ENCODE data around the gene CDC42. TPM values are rescaled to one million over a fixed set of nuclear protein-coding genes. Genes with fewer than 3 reads are reported as not detected.

Gene CDC42
- polyA plus RNA-seq, 1 donor: 262 TPM

DNA sequence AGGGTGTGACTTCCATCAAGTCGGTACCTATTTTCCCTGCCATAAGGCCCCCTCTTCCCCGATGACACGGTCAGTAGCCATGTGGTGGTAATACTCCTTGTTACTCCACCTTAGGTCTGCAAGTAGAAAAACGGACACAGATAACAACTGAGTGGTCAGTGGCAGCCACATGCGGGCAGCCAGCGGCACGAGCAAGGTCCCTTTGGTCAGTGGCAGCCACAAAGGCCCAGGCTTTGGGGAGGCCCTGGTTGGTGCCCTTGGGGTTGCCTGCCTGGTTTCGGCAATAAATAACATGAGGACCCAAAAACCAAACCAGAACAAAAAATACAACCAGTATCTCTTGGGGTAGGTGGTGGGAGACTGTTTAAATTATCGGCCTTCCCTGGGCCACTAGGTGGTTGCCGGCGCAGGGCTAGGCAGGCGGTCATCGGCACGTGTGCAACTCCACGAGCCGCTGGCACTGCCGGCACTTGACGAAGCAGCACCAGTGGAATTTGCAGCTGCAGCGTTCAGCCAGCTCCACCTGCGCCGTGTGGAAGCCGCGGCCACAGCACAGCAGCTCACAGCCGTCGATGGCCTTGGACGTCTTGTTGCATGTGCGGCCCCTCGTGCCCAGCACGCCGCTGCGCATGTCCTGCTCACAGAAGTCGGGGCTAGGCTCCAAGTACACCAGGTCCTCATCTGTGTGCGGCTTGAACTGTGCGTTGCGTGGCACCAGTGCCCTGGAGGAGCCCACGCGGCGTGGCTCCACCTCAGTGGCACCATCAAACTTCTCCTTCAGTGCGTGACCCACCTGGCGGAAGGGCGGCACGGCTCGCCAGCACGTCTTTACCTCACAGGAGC, 67.3 kb downstream of the CDC42 start:
- peaks cover 19% of the 10 kb centered on the region for H3K36me3 ChIP-seq (ENCODE audit: control insufficient read depth, insufficient read depth, low read length)
- no peak overlapping the region for H3K4me3 ChIP-seq (ENCODE audit: low read length)
- H3K4me1 ChIP-seq (ENCODE audit: control insufficient read depth, insufficient read depth, low read length): peaks cover 8% of the 10 kb centered on the region
- H3K9me3 ChIP-seq (ENCODE audit: control insufficient read depth, low read depth, low read length): peaks cover 4% of the 10 kb centered on the region
- H3K27ac ChIP-seq (ENCODE audit: low read length): no peak overlapping the region
- no CpG with 5 or more reads among the region's 44 CpGs for WGBS (ENCODE audit: insufficient coverage, low lambda C conversion rate)
- no peaks in the 10 kb centered on the region for H3K27me3 ChIP-seq (ENCODE audit: control insufficient read depth, insufficient read depth, low read length)
- DNase-seq: no peak

DNA sequence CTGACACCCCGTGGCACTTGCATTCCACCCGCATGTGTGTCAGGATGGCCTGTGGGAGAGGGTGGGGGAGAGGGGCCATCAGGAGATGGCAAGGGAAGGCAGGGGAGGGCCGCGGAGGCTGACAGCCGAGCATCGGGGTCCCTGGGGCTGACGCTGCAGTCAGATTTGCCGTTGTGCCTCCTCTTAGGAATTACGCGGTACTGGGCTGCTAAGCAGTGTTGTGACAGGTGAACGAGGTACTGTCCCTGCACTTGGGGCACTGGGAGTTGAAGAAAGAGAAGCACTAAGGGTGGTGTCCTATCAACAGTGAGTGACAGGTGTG, 67.9 kb downstream of the CDC42 start:
- H3K9me3 ChIP-seq (ENCODE audit: control insufficient read depth, low read depth, low read length): peaks cover 4% of the 10 kb centered on the region
- H3K27ac ChIP-seq (ENCODE audit: low read length): no peak overlapping the region
- no peak for DNase-seq
- peaks cover 19% of the 10 kb centered on the region for H3K36me3 ChIP-seq (ENCODE audit: control insufficient read depth, insufficient read depth, low read length)
- H3K27me3 ChIP-seq (ENCODE audit: control insufficient read depth, insufficient read depth, low read length): no peaks in the 10 kb centered on the region
- H3K4me3 ChIP-seq (ENCODE audit: low read length): no peak overlapping the region
- peaks cover 2% of the 10 kb centered on the region for H3K4me1 ChIP-seq (ENCODE audit: control insufficient read depth, insufficient read depth, low read length)
- WGBS (ENCODE audit: insufficient coverage, low lambda C conversion rate): no CpG with 5 or more reads among the region's 11 CpGs

DNA sequence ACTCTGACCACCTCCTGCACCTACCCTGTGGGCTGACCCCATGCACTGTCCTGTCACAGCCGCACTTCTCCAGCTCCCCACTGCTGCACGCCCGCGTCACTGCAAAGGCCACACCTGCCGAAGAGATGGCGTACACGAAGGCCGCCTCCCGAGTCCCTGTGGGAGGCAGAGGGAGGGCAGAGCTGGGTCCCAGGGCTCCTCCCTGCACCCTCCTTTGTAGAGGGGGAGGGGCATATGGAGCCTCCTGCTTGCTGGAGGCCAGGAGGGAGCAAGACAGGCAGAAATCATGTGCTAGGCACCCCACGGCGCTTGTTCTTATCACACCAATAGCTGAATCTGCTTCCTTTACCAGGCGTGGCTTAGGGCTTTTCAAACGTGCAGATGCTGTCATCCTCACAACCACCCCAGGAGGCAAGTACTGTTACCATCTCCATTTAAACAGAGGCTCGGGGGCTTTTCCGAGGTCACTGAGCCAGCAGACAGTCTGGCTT, 69.0 kb downstream of the CDC42 start:
- peaks cover 4% of the 10 kb centered on the region for H3K9me3 ChIP-seq (ENCODE audit: control insufficient read depth, low read depth, low read length)
- no peaks in the 10 kb centered on the region for H3K27me3 ChIP-seq (ENCODE audit: control insufficient read depth, insufficient read depth, low read length)
- H3K4me3 ChIP-seq (ENCODE audit: low read length): no peak overlapping the region
- no peak for DNase-seq
- WGBS (ENCODE audit: insufficient coverage, low lambda C conversion rate): no CpG with 5 or more reads among the region's 15 CpGs
- H3K36me3 ChIP-seq (ENCODE audit: control insufficient read depth, insufficient read depth, low read length): peaks cover 17% of the 10 kb centered on the region
- no peaks in the 10 kb centered on the region for H3K4me1 ChIP-seq (ENCODE audit: control insufficient read depth, insufficient read depth, low read length)
- no peak overlapping the region for H3K27ac ChIP-seq (ENCODE audit: low read length)

DNA sequence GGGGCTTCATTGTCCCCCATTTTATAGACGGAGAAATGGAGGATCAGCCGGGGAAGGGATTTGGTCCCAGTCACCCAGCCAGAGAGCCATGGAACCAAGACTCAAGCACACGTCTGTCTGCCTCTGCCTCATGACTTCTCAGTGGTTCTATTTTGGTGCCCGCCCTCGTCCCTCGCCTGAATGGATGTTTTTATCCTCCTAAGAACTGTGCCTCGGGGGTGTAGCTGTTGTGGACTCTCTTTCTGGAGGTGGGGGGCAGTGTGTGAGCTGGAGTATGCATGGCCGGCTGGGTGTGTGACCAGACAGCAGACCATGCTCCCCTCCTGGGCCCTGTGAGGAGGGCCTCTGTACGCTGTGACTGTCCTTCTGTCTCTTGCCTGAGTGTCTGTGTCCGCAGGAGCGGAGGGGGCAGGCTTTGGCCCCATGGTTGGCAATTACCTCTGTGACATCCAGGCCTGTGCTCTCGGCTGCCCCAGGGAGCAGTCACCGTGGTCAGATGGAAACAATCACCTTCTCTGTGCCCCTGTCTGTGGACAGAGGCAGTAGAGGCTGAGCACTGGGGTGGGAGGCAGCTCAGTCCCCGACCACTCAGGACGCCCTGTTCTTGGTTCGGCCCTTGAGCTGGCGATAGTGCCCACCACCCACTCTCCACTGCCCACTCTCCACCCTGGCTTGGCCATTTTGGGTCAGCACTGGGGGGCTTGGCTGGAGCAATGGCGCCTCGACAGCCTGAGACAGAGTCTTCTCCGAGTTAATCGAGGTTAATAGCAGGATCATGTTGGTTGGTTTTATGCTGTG, 70.0 kb downstream of the CDC42 start:
- H3K27me3 ChIP-seq (ENCODE audit: control insufficient read depth, insufficient read depth, low read length): no peaks in the 10 kb centered on the region
- peaks cover 13% of the 10 kb centered on the region for H3K36me3 ChIP-seq (ENCODE audit: control insufficient read depth, insufficient read depth, low read length)
- no CpG with 5 or more reads among the region's 21 CpGs for WGBS (ENCODE audit: insufficient coverage, low lambda C conversion rate)
- no peak overlapping the region for H3K4me3 ChIP-seq (ENCODE audit: low read length)
- H3K27ac ChIP-seq (ENCODE audit: low read length): no peak overlapping the region
- DNase-seq: no peak
- no peaks in the 10 kb centered on the region for H3K4me1 ChIP-seq (ENCODE audit: control insufficient read depth, insufficient read depth, low read length)
- peaks cover 4% of the 10 kb centered on the region for H3K9me3 ChIP-seq (ENCODE audit: control insufficient read depth, low read depth, low read length)

DNA sequence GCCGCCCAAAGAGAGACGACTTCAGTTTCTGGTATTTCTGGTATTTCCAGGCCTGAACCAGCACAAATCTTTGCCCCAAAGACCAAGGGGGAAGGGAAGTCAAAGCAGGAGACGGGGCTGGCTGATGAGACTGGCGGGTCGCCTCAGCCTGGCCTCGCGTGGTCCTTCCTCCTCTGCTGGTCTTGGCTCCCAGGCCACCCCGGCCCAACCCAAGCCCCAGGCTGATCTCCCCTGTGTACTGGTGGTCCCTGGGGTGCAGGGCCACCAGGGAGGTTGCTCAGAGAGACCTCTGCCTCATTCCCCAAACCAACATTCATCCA, 70.5 kb downstream of the CDC42 start:
- Histone ChIP-seq H3K9me3 (ENCODE audit: control insufficient read depth, low read depth, low read length) (peaks cover 4% of the 10 kb centered on the region), H3K27ac (ENCODE audit: low read length) (no peak overlapping the region), H3K4me1 (ENCODE audit: control insufficient read depth, insufficient read depth, low read length) (no peaks in the 10 kb centered on the region), H3K4me3 (ENCODE audit: low read length) (no peak overlapping the region), H3K27me3 (ENCODE audit: control insufficient read depth, insufficient read depth, low read length) (no peaks in the 10 kb centered on the region), H3K36me3 (ENCODE audit: control insufficient read depth, insufficient read depth, low read length) (peaks cover 13% of the 10 kb centered on the region)
- no peak for DNase-seq
- WGBS (ENCODE audit: insufficient coverage, low lambda C conversion rate): no CpG with 5 or more reads among the region's 8 CpGs

DNA sequence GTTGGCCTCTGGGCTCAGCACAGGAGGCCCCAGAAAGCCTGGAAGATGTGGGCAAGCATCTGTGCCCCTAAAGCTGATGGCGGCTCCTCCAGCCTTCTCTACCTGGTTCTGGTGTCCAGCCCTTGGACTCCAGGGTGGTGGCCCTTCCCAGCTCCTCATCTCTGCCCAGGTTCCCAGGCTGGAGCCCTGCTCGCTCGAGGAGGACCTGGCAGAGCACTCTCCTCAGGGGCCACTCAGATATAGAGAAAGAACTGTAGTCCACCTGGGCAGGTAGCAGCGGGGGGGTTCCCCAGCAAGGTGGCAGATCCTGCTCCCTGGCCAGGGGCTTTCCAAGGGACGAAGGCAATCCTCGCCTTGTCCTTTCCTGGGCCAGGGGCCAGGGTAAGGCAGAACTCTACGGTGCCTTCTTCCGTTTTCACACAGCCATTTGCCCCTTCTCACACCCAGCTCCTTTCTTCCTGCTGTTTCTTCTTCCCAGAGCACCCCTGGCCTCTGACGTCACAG, 71.4 kb downstream of the CDC42 start:
- no peak overlapping the region for H3K4me3 ChIP-seq (ENCODE audit: low read length)
- peaks cover 10% of the 10 kb centered on the region for H3K36me3 ChIP-seq (ENCODE audit: control insufficient read depth, insufficient read depth, low read length)
- H3K27me3 ChIP-seq (ENCODE audit: control insufficient read depth, insufficient read depth, low read length): no peaks in the 10 kb centered on the region
- no peaks in the 10 kb centered on the region for H3K4me1 ChIP-seq (ENCODE audit: control insufficient read depth, insufficient read depth, low read length)
- H3K9me3 ChIP-seq (ENCODE audit: control insufficient read depth, low read depth, low read length): peaks cover 4% of the 10 kb centered on the region
- no peak for DNase-seq
- no CpG with 5 or more reads among the region's 9 CpGs for WGBS (ENCODE audit: insufficient coverage, low lambda C conversion rate)
- no peak overlapping the region for H3K27ac ChIP-seq (ENCODE audit: low read length)

DNA sequence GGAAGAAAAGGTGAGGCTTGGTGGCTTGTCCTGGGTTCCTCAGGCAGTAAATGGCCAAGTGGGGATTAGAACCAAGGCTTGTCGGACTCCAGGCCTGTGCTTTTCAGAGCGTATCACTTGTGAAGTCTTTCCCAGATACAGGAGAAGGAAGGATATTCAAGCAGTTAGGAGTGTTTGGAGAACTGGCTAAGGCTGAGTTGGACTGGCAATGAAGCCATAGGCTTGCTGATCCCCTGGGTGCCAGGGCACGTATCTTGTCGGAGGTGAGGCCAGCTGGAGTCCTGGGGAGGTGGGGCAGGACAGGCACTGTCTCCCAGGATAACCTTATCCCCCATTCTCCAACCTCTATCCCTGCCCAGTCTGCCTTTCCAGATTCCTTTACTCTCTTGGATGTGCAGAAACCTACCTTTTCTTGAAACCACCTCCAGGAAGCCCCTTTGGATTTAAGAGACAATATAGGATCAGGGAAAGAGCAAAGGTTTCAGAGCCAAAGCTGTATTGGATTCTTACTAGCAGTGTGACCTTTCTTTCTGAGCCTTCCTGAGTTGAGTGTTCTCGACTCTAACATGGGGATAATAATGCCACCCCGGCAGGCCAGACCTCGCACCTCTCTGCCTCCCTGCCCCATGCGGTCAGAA, 72.2 kb downstream of the CDC42 start:
- peaks cover 4% of the 10 kb centered on the region for H3K9me3 ChIP-seq (ENCODE audit: control insufficient read depth, low read depth, low read length)
- 100% methylated on average over 1 of the region's 8 CpGs for WGBS (ENCODE audit: insufficient coverage, low lambda C conversion rate)
- no peaks in the 10 kb centered on the region for H3K27me3 ChIP-seq (ENCODE audit: control insufficient read depth, insufficient read depth, low read length)
- H3K4me1 ChIP-seq (ENCODE audit: control insufficient read depth, insufficient read depth, low read length): no peaks in the 10 kb centered on the region
- peaks cover 3% of the 10 kb centered on the region for H3K36me3 ChIP-seq (ENCODE audit: control insufficient read depth, insufficient read depth, low read length)
- H3K4me3 ChIP-seq (ENCODE audit: low read length): no peak overlapping the region
- no peak overlapping the region for H3K27ac ChIP-seq (ENCODE audit: low read length)
- DNase-seq: no peak

DNA sequence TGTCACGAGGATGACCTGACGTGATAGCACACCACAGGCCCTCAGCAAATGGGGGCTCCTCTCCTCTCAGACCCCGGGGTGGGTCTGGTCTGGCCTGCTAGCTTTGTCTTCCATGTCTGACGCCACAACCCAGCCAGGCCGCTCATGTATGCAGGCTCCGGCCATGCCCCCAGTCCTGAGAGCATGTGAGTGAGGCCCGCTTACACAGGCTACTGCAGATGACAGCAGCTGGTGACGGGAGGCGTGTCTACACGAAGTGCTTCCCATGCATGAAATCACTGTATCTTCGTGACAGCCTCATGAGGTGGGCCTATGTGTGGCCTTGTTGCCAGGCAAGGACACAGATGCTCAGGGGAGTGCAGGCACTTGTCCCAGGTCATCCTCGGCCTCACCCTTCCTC, 74.0 kb downstream of the CDC42 start:
- Histone ChIP-seq H3K9me3 (ENCODE audit: control insufficient read depth, low read depth, low read length) (no peaks in the 10 kb centered on the region), H3K4me3 (ENCODE audit: low read length) (no peak overlapping the region), H3K27ac (ENCODE audit: low read length) (no peak overlapping the region), H3K27me3 (ENCODE audit: control insufficient read depth, insufficient read depth, low read length) (no peaks in the 10 kb centered on the region), H3K4me1 (ENCODE audit: control insufficient read depth, insufficient read depth, low read length) (no peaks in the 10 kb centered on the region), H3K36me3 (ENCODE audit: control insufficient read depth, insufficient read depth, low read length) (no peaks in the 10 kb centered on the region)
- no peak for DNase-seq
- no CpG with 5 or more reads among the region's 12 CpGs for WGBS (ENCODE audit: insufficient coverage, low lambda C conversion rate)

DNA sequence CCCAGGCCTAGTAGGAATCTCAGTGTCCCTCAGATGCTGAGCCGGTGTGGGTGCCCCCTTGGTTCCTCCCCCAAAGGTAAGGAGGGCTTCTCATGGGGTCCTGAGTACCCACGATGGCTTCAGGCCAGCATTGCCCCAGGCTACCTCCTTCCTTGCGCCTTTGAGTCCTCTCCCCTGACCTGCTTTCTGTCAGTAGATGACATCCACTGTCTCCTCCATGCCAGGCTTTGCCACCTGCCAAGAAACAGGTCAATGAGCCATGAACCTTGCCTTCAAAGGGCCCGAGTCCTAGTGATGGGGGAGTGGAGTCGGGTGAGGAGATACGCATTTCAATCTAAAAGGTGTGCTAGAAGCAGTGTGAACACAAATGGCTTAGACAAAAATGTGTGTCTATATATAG, 74.7 kb downstream of the CDC42 start:
- Histone ChIP-seq H3K4me3 (ENCODE audit: low read length) (no peak overlapping the region), H3K9me3 (ENCODE audit: control insufficient read depth, low read depth, low read length) (no peaks in the 10 kb centered on the region), H3K4me1 (ENCODE audit: control insufficient read depth, insufficient read depth, low read length) (no peaks in the 10 kb centered on the region), H3K36me3 (ENCODE audit: control insufficient read depth, insufficient read depth, low read length) (no peaks in the 10 kb centered on the region), H3K27me3 (ENCODE audit: control insufficient read depth, insufficient read depth, low read length) (no peaks in the 10 kb centered on the region), H3K27ac (ENCODE audit: low read length) (no peak overlapping the region)
- DNase-seq: no peak
- 63% methylated on average over 4 of the region's 6 CpGs for WGBS (ENCODE audit: insufficient coverage, low lambda C conversion rate)

DNA sequence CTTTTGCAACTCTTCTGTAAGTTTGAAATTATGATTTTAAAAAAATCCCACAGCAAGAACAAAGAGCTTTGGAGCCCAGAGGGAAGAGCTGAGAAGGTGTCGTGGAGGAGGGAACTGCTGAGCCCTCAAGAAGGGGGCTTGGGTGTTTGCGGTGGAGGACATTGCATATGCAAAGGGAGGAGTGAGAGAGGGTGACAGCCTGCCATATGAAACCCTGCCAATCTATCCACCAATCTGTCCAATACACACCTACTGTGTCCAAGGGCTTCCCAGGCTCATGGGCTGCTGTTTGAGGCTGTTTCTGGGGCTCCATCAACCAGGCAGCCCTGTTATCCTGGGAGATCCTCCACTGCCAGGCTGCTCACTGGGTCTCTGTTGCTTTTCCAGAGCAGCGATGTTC, 75.2 kb downstream of the CDC42 start:
- H3K36me3 ChIP-seq (ENCODE audit: control insufficient read depth, insufficient read depth, low read length): no peaks in the 10 kb centered on the region
- DNase-seq: no peak
- H3K4me1 ChIP-seq (ENCODE audit: control insufficient read depth, insufficient read depth, low read length): no peaks in the 10 kb centered on the region
- no peaks in the 10 kb centered on the region for H3K9me3 ChIP-seq (ENCODE audit: control insufficient read depth, low read depth, low read length)
- no peak overlapping the region for H3K27ac ChIP-seq (ENCODE audit: low read length)
- no peak overlapping the region for H3K4me3 ChIP-seq (ENCODE audit: low read length)
- WGBS (ENCODE audit: insufficient coverage, low lambda C conversion rate): no CpG with 5 or more reads among the region's 3 CpGs
- no peaks in the 10 kb centered on the region for H3K27me3 ChIP-seq (ENCODE audit: control insufficient read depth, insufficient read depth, low read length)

Data from large intestine (tissue), 3 donors.